ENCODE measurements around the gene PDLIM3. TPM values are rescaled to one million over a fixed set of nuclear protein-coding genes. Genes with fewer than 3 reads are reported as not detected.

The PDLIM3 gene
- total RNA-seq, 1 donor, result 2.2 TPM

DNA sequence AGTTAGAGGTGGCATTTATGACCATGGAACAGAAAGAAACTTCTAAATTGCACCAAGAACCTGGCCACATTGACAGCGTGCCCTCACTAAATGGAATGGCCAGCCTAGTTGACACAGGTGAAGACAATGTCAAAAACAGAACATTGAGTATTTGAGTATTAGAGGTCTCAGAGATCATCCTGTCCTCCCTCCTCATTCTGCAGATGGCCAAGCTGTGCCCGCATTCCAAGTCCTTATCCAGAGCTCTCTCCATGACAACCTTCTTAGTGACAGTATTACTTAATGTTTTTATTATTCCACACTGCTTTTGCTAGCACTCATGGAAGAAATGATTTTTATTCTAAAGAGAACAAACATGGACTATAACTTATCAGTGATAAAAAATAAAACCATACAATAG lies 53.9 kb downstream of the PDLIM3 start:
- H3K4me3 ChIP-seq (ENCODE audit: insufficient read depth, low read length), result no peak overlapping the region
- no peaks in the 10 kb centered on the region for H3K36me3 ChIP-seq (ENCODE audit: insufficient read depth, low read length)
- H3K27me3 ChIP-seq (ENCODE audit: insufficient read depth, low read length), result peaks cover 25% of the 10 kb centered on the region
- H3K9me3 ChIP-seq (ENCODE audit: low read depth, low read length), result no peaks in the 10 kb centered on the region
- no peak overlapping the region for H3K27ac ChIP-seq (ENCODE audit: low read depth, low read length)
- no peaks in the 10 kb centered on the region for H4K20me1 ChIP-seq (ENCODE audit: insufficient read depth, low read length)
- H3K4me1 ChIP-seq (ENCODE audit: insufficient read depth, low read length), result no peaks in the 10 kb centered on the region
- TF ChIP-seq, protein P1, sequence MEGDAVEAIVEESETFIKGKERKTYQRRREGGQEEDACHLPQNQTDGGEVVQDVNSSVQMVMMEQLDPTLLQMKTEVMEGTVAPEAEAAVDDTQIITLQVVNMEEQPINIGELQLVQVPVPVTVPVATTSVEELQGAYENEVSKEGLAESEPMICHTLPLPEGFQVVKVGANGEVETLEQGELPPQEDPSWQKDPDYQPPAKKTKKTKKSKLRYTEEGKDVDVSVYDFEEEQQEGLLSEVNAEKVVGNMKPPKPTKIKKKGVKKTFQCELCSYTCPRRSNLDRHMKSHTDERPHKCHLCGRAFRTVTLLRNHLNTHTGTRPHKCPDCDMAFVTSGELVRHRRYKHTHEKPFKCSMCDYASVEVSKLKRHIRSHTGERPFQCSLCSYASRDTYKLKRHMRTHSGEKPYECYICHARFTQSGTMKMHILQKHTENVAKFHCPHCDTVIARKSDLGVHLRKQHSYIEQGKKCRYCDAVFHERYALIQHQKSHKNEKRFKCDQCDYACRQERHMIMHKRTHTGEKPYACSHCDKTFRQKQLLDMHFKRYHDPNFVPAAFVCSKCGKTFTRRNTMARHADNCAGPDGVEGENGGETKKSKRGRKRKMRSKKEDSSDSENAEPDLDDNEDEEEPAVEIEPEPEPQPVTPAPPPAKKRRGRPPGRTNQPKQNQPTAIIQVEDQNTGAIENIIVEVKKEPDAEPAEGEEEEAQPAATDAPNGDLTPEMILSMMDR (IDR thresholded peaks at IDR 0.05; ENCODE audit: extremely low read depth, low read depth, low read length), result no peak
- no peaks in the 10 kb centered on the region for H3K79me2 ChIP-seq (ENCODE audit: insufficient read depth, low read length)
- DNase-seq (ENCODE audit: insufficient read length, low spot score, missing footprints), result no peak
- no peak overlapping the region for H2AFZ ChIP-seq (ENCODE audit: low read length)
- H3K4me2 ChIP-seq (ENCODE audit: insufficient read depth, low read length), result no peak overlapping the region

DNA sequence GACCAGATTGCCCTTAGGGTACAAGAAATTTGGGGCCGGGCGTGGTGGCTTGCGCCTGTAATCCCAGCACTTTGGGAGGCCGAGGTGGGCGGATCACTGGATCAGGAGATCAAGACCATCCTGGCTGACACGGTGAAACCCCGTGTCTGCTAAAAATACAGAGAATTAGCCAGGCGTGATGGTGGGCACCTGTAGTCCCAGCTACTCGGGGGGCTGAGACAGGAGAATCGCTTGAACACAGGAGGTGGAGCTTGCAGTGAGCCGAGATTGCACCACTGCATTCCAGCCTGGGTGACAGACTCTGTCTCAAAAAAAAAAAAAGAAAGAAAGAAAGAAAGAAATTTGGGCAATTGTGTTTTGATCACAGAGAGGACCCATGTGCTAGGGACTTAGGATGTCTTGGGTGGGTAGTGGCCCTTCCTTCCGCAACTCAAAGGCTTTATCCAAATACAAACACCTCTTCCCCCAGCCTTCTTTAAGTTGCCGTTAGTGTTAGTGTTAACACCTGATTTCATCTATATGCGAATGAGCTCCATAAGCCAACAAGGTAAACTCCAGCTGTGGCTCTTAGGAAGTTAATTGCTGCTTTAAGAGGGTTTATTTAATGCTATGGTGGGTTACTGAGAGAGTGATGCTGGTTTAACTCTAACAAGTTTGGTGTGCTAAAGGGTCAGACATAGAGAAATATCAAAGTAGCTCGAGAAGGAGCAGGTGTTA lies 55.1 kb downstream of the PDLIM3 start:
- Histone ChIP-seq H2AFZ (ENCODE audit: low read length) (no peak overlapping the region), H4K20me1 (ENCODE audit: insufficient read depth, low read length) (no peaks in the 10 kb centered on the region), H3K79me2 (ENCODE audit: insufficient read depth, low read length) (no peaks in the 10 kb centered on the region), H3K27me3 (ENCODE audit: insufficient read depth, low read length) (peaks cover 25% of the 10 kb centered on the region), H3K27ac (ENCODE audit: low read depth, low read length) (no peak overlapping the region), H3K4me2 (ENCODE audit: insufficient read depth, low read length) (no peak overlapping the region), H3K36me3 (ENCODE audit: insufficient read depth, low read length) (no peaks in the 10 kb centered on the region), H3K9me3 (ENCODE audit: low read depth, low read length) (no peaks in the 10 kb centered on the region), H3K4me1 (ENCODE audit: insufficient read depth, low read length) (no peaks in the 10 kb centered on the region), H3K4me3 (ENCODE audit: insufficient read depth, low read length) (no peak overlapping the region)
- no peak for DNase-seq (ENCODE audit: insufficient read length, low spot score, missing footprints)
- TF ChIP-seq, protein P1 (IDR thresholded peaks at IDR 0.05; ENCODE audit: extremely low read depth, low read depth, low read length), result no peak

- no peaks in the 10 kb centered on the region for H4K20me1 ChIP-seq (ENCODE audit: insufficient read depth, low read length)
- no peaks in the 10 kb centered on the region for H3K9me3 ChIP-seq (ENCODE audit: low read depth, low read length)
- H3K27me3 ChIP-seq (ENCODE audit: insufficient read depth, low read length), result peaks cover 25% of the 10 kb centered on the region
- H3K4me1 ChIP-seq (ENCODE audit: insufficient read depth, low read length), result no peaks in the 10 kb centered on the region
- H3K4me3 ChIP-seq (ENCODE audit: insufficient read depth, low read length), result no peak overlapping the region
- TF ChIP-seq, protein P1 (IDR thresholded peaks at IDR 0.05; ENCODE audit: extremely low read depth, low read depth, low read length), result no peak
- no peaks in the 10 kb centered on the region for H3K79me2 ChIP-seq (ENCODE audit: insufficient read depth, low read length)
- H3K27ac ChIP-seq (ENCODE audit: low read depth, low read length), result no peak overlapping the region
- no peak overlapping the region for H2AFZ ChIP-seq (ENCODE audit: low read length)
- H3K4me2 ChIP-seq (ENCODE audit: insufficient read depth, low read length), result no peak overlapping the region
- no peaks in the 10 kb centered on the region for H3K36me3 ChIP-seq (ENCODE audit: insufficient read depth, low read length)
- no peak for DNase-seq (ENCODE audit: insufficient read length, low spot score, missing footprints)
Observed at GRCh38 chr4:185479507-185479971, 55.8 kb downstream of the PDLIM3 start.

GRCh38 chr4:185473247-185473646 lies 62.1 kb downstream of the PDLIM3 start:
- H3K36me3 ChIP-seq (ENCODE audit: insufficient read depth, low read length), result no peaks in the 10 kb centered on the region
- TF ChIP-seq, protein P1 (IDR thresholded peaks at IDR 0.05; ENCODE audit: extremely low read depth, low read depth, low read length), result no peak
- H3K4me1 ChIP-seq (ENCODE audit: insufficient read depth, low read length), result peaks cover 8% of the 10 kb centered on the region
- H3K27ac ChIP-seq (ENCODE audit: low read depth, low read length), result no peak overlapping the region
- peaks cover 12% of the 10 kb centered on the region for H3K27me3 ChIP-seq (ENCODE audit: insufficient read depth, low read length)
- no peak overlapping the region for H3K4me3 ChIP-seq (ENCODE audit: insufficient read depth, low read length)
- H3K9me3 ChIP-seq (ENCODE audit: low read depth, low read length), result no peaks in the 10 kb centered on the region
- no peak overlapping the region for H2AFZ ChIP-seq (ENCODE audit: low read length)
- peak; percentile 6 for DNase-seq (ENCODE audit: insufficient read length, low spot score, missing footprints)
- H4K20me1 ChIP-seq (ENCODE audit: insufficient read depth, low read length), result no peaks in the 10 kb centered on the region
- no peak overlapping the region for H3K4me2 ChIP-seq (ENCODE audit: insufficient read depth, low read length)
- H3K79me2 ChIP-seq (ENCODE audit: insufficient read depth, low read length), result no peaks in the 10 kb centered on the region

All from osteoblast (primary cell).